Endothelial cell of umbilical vein (primary cell): ENCODE measurements around the gene KLF3.

ENCODE experiments used
- EZH2 ChIP-seq: IDR thresholded peaks from 2 replicates; pipeline ENCODE4 v1.6.1; 2012; ENCODE audit warnings: borderline replicate concordance, low read depth, mild to moderate bottlenecking, moderate library complexity, low read length, inconsistent platforms; ENCODE audit not compliant: severe bottlenecking
- MYC ChIP-seq: IDR thresholded peaks from one replicate; pipeline ENCODE4 v1.6.1; 2011; ENCODE audit warnings: mild to moderate bottlenecking, low read depth, low read length

DNA sequence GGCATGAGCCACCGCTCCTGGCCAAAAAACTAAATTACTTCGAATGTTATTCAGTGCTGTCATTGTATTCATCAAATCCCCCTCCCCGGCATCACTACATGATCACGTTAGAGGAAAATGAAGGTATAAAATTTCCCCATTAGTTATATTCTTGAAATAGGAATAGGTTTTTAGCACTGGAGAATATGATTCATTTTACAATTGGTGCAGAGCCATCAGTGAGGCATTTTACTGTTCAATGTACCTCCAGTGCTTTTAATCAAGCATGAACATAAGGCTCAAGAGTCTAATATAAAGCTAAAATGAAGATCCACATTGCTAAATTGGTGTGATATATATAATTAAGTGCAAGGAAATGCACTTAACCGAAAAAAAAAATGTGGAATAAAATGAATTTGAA, 18.3 kb downstream of the KLF3 start:
- TF ChIP-seq MYC: no peak
- TF ChIP-seq EZH2: no peak
